GM19238 (cell line): ENCODE measurements around the gene CUL1.

ENCODE experiments used
- DNase-seq: peaks from one replicate; pipeline ENCODE4 v3.0.0; 2011; ENCODE audit warnings: low spot score; ENCODE audit not compliant: insufficient read length

The CUL1 gene

DNA sequence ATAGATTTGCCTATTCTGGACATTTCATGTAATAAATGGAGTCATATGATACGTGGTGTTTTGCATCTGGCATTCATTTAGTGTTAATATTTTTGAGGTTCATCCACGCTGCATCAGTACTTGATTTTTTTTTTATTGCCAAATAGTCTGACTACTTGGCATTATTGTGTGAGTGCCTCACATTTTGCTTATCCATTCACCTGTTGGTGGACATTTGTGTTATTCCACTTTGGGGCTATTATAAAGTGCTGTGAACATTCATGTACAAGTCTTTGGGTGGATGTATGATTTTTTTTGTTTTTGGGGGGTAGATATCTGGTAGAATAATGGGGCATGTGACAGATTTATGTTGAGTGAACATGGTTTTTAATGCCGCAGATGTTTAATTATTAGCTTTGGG, 19.7 kb downstream of the CUL1 start:
- DNase-seq, result no peak

DNA sequence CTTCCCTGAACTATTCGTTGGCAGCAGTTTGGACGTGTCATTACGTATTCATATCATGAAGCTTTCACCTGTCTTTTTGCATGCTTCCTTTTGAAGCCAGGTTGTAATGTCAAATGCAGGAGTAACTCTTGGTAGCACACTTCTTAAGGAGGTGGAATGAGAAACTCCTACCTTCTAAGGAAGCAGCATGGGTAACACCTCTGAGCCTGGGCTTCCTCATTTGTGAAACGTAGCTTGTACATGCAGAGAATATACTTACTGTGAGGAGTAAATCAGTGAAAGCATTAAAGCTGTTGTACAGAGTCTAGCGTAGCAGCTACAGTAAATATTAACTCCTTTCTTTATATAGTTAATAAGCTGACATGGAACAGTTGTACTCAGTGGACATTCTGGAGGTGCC, 21.1 kb downstream of the CUL1 start:
- no peak for DNase-seq

DNA sequence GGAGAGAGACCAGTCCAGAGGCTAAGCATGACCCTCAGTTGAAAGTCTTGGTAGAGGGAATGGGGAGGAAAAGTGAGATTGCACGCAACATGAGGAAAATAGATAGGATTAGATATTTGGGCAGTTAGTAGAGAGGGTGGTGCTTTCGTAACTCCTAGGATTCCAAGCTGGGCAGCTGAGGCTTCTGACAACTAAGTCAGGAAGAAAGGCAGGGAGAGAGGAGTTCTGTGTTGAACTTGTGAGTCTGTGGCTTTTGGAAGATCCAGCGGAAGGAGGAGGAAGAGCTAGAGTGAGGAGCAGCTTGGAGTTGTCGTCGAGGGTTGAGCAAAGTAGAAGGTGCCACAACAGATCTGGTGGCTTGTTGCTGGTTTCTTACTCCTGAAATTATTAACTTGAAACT, 21.8 kb downstream of the CUL1 start:
- DNase-seq, result no peak

DNA sequence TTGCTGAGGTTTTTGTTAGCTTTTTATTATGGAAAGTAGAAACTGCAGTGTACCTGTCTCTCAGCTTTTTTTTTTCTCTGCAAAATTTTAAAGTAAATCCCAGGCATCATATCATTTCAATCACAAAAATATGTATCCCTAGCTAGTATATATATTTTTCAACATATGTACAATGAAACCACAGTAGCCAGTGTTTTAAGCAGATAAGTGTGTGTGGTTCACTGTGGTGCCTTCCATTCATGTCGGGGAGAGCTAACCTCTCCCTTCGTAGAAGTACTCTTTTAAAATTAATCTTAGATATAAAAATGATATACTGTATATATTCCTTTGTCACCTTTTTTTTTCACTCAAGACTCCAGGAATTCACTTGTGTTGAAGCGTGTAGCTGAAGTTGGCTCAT, 22.7 kb downstream of the CUL1 start:
- DNase-seq, result no peak

DNA sequence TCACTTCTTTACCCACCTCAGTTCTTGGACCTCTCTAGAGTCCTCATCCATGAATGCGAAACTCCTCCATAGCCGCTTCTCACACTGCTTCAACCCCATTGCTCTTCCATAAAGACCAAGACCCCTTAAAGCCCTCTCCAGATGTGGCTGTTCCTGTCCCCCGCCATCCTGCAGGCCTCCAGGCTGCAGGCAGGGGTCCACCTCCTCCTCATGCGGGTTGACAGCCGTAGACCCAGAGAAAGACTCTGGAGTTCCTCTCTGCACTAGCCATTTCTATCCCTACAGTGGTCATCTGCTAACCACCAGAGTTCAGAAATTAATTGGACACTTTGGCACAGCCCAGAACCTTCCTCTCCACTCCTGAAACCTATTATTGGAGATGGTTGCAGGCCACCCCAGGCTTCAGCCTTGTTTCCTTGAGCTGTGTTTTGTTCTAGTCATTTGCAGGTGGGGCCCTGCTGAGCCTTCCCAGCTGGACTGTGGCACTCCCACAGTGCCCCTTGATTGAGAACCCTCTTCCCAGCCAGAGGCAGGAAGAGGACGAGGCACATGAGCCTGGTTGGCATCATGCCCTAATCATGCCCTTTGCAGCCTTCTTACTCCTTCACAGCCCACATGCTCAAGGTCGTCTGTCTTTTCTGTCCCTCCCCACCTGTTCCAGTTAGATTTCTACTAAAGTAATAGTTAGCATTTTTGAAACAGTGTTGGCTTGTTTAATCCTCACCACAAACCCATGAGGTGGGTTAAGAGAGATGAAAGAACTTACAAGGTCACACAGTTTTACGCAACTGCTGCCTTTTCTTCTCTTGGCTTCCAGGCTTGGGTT, 23.9 kb downstream of the CUL1 start:
- no peak for DNase-seq

DNA sequence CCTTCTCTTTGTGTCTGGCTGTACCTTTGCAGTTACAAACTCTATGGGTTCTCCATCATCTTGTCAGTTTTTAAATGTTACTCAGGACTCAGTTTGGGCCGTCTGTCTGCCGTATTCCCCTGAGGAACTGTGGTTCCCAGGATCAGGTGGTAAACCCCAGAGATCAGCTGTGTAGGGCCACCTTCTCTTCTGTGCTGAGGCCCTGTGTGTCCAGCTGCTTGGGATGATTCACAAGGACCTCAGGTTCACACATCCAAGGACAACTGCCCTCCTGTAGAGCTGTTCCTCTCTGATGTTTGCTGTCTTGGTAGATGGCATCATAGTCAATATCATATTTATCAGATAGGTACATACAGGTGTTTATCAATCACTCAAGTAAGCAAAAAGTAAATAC, 24.5 kb downstream of the CUL1 start:
- DNase-seq, result no peak

DNA sequence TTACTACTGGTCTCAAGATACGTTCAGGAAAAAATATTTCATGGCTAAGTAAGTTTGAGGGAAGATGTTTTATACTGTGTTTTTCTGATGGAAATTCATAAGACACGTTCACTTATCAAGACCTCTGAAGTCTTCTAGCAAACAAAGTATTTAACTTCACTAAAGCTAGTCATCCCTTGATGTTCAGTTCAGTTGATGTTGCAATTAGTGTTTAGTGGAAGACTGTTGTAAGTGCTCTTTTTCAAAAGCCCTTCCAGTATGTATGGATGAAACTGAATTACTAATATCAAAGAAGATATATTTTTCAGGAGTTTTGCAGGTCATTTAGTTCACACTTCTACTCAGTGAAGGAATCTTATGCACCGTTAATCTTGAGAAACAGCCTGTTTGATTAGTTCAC, 25.1 kb downstream of the CUL1 start:
- no peak for DNase-seq

DNA sequence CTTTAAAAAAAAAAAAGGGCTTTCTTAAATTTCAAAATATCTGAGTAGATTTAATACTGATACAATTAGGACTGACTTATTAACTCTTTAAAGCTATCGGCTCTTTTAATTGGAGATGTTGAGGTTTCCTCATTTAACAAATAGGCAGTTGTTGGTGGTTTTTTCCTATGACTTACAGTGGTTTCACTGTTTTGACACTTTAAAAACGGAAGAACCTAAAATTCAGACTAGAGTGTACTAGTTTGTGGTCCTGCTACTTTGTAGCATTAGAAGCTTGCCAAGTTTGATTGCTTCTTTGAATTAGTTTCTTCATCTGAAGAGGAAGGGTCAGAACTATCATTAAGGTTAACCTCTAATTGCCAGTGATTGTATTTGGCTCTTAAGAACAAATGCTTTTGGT, 27.7 kb downstream of the CUL1 start:
- DNase-seq, result no peak

DNA sequence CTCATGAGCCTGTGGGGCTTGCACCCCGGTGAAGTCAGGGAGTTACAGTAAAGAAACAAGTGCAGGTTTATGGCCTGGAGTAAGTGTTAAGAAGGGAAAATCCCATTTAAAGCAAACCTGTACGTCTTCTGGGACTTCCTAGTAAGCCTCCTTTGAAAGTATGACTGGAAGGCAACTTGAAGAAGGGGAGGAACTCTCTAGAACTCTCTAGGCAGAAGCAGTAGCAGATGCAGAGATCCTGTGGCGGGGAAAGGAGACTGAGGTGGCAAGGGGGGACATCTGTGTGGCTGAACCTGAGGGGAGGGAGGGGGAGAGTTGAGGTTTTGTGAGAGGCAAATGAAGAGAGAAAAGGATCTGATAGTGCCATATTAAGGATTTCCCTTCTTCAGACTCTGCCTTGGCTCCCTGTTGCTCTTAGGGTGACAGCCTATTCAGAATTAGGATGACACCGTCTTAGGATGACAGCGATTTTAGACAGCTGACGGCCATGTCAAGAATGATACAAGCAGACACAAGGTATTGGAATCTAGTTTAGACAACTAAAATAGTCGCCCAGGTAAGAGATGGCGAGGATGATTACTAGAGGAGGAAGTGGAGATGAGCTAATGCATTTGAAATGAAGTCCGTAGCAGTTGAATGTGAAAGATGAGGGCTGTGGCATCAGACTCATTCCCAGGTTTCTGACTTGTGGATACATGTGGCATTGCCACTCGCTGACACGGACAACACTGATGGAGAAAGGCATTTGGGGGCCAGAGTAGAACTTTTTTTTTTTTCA, 29.0 kb downstream of the CUL1 start:
- no peak for DNase-seq

DNA sequence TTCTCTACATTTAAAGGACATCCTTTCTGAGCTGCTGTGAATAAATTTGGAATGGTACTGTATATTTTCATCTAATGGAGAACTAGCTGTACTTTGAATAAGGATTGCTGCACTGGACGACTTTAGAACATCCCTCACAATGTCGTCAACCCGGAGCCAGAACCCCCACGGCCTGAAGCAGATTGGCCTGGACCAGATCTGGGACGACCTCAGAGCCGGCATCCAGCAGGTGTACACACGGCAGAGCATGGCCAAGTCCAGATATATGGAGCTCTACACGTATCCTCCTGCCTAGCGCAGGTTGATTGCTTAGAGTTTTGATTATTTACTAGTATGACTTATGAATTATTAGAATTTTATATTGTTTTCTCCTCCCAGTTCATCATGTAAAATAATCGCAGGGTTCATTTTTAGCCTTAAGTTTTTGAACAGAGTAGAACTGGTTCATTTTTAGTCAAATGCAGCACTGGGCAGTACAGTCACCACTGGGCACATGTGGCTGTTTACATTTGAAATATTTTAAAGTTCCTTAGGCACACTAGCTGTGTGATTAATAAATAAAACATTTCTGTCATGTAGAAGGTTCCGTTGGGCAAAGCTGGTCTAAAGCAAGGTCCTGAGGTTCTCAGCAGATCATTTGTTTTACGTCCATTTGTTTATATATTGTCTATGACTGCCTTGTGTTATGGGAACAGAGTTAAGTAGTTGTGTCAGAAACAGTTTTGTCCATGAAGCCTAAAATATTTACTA, 31.5 kb downstream of the CUL1 start:
- DNase-seq, result no peak

DNA sequence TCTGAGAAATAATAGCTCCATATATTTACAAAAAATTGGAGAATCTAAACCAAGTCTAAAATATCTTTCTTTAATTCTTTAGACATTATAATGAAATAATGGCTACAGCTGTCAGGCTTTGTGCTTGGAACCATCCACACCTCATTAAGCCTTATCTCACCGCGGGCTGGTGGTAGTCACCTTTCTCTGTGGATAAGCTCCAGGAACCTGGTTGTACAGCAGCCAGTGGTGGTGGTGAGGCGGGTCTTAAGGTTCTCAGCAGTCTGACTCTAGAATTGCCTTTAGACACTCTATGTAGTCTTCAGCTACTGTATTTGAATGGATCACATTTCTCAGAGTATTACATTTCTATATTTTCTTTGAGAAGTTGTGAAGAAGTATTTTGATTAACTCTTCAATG, 34.2 kb downstream of the CUL1 start:
- DNase-seq, result no peak

DNA sequence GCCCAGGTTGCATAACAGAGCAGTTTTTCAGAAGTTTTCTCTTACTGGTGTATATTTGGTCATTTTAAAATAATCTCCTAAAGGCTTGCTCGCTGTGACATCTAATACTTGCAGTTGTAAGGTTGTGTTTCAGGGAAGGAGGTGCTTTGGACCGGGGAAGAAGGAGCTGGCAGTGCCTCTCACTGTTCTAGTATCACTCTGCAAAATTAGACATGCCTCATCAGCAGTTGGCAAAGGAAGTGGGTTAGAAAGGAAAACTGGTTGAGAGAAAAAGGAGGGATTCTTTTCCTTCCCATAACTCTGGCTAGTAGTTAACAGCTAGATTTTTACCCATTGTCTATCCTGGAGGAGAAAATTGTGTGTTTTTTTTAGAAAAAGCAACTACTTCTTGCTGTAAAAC, 34.8 kb downstream of the CUL1 start:
- DNase-seq, result no peak

DNA sequence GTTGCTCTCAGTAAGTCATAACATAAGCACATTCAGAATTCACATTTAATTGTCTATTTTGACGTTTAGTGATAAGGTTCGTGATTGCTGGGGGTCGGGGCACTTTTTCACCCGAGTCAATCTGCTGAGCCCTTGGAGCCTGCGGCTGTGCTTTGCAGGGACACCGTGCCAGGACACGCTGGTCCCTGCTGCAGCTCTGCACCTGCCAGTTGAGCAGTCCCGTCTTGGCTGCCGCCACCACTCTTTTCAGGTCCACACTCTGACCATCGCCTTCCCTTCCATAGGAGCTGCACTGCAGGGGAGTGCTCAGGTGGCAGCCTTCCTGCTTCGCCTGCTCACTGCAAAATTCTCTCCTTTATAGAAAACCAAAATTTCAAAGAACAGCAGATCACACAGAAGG, 36.4 kb downstream of the CUL1 start:
- no peak for DNase-seq

DNA sequence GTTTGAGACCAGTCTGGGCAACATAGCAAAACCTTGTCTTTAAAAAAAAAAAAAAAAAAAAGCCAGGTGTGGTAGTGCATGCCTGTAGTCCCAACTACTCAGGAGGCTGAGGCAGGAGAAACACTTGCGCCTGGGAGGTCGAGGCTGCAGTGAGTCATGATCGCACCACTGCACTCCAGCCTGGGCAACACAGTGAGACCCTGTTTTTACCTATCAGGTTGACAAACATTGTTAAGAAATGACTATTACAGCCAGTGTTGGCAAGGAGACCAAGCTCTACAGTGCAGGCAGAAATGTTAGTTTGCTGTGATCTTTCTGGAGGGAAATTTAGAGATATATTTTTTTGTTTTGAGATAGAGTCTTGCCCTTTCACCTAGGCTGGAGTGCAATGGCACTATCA, 37.3 kb downstream of the CUL1 start:
- no peak for DNase-seq

DNA sequence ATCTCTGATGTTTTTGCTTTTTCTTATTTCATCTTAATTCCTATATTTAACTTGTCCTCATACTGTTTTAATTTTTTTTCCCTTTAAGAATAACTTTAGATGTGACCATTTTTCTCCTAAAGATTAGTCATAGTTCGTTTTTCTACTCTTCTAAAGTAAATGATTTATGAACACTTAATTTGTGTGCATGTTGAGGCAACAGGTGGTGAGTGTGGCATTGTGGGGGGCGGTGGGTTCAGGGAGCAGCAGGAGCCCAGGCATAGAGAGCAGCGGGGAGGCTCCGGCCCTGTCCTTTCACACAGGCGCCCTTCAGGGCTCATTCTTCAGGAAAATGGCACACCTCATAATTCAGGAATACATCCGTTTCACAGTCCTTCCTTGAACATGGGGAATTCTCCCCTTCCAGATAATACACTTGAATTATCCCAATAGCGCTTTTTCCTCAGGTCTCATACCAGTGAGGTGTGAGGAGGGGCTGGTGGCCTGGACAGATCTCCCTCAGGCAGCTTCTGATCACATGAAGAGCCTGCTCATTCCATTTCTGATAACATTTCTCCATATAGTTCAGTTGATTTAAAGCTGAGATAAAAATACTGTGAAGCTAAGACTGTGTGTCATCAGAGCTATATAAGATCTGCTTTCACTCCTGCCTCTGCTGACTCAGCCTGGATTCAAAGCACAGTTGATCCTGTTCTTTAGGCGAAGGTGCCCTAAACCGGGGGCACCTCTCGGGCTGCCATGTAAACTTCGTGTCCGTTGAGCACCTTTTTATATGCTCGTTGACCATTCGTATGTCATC, 40.2 kb downstream of the CUL1 start:
- DNase-seq, result no peak

DNA sequence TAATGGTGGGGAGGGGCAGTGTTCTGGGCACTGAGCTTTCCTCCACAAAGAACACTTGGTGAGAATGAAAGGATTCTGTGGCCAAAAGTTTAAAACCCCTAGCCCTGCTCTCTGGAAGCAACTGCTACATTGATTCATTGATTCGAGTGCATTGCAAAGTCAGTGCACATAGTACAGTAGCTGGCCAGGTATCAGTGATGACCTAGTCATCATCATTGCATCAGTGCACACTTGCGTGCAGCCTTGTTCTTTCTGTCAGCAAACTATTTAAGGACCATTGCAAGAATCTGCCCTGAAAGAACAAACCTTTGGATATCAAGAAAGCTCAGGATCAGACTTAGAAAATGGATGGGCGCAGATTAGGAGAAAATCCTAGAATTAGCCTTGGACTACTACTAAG, 47.4 kb downstream of the CUL1 start:
- DNase-seq, result no peak

DNA sequence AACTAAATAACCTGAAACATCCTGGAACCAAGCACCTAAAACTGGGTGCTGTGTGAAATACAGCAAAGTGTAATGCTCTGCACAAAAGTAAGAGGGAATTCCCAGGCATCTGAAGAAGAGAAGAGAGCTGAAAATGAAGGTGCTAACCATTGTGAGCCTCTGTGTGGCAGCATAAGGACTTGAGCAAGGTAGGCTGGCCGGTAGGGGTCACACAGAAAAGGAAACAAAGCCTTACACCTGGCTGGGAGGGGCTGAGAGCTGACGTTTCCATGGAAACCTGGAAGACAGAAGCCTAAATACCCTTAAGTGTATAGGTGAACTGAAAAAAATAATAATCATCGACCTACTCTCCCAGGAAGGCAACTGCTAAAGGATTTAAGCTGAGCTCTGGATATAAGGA, 48.6 kb downstream of the CUL1 start:
- no peak for DNase-seq

DNA sequence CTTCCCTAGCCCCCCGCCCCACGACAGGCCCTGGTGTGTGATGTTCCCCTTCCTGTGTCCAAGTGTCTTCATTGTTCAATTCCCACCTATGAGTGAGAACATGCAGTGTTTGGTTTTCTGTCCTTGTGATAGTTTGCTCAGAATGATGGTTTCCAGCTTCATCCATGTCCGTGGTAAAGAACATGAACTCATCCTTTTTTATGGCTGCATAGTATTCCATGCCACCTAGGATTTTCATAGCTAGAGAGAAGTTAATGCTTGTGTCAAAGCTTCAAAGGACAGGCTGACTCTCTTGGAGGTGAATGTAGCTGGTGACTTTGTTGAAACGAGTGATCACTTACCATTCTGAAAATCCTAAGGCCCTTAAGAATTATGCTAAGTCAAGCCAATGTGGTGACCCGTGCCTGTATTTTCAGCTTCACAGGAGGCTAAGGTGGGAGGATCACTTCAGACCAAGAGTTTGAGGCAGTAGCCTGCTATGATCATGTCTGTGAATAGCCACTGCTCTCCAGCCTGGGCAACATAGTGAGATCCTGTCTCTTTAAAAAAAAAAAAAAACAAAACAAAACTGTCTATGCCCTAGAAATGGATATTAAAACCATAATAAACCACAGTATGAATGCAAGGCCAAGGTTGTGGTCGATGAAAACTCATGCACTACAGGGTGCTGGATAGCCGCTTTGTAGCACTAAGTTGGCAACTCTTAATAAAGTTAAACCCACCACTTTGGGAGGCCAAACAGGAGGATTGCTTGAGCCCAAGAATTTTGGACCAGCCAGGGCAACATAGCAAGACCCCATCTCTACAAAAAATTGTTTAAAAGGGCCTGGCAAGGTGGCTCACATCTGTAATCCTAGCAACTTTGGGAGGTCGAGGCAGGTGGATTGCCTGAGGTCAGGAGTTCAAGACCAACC, 52.0 kb downstream of the CUL1 start:
- DNase-seq, result no peak

DNA sequence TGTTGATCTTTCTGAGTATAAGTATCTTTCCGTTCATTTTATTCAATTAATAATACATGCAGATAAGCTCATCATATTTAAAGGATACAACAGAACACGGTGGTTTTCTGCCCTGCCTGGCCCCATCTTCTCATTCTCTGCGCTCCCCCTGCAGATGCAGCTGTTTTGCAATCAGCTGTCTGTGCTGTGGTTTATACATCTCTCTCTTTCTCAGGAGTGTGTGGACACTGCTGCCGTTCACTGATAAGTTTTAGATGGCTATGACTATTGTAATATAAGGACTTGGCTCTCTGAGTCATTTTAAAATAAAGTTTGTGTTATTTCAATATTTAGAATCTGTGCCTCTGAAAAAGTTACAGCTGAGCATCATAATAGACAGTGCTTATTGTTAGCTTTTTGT, 54.5 kb downstream of the CUL1 start:
- DNase-seq, result no peak

DNA sequence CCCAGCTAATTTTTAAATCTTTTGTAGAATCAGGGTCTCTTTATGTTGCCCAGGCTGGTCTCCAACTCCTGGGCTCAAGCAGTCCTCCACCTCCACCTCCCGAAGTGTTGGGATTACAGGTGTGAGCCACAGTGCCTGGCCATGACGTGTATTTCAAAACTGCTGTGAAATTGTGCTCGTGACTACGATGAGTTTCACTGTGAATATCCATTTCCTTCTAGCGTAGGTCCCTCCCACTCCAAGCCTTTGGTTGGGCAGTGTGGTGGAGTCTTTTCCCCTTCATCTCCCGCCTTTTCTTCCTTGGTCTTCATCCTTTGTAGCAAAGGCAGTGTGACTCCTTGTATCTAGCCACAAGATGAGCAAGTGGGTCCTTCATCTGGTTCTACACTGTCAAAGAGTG, 56.2 kb downstream of the CUL1 start:
- no peak for DNase-seq
